ENCODE results near the gene SLC29A2. TPM values are rescaled to one million over a fixed set of nuclear protein-coding genes. Genes with fewer than 3 reads are reported as not detected.

The SLC29A2 gene
- total RNA-seq, 1 donor from 2014 or later, result 17.4 TPM

DNA sequence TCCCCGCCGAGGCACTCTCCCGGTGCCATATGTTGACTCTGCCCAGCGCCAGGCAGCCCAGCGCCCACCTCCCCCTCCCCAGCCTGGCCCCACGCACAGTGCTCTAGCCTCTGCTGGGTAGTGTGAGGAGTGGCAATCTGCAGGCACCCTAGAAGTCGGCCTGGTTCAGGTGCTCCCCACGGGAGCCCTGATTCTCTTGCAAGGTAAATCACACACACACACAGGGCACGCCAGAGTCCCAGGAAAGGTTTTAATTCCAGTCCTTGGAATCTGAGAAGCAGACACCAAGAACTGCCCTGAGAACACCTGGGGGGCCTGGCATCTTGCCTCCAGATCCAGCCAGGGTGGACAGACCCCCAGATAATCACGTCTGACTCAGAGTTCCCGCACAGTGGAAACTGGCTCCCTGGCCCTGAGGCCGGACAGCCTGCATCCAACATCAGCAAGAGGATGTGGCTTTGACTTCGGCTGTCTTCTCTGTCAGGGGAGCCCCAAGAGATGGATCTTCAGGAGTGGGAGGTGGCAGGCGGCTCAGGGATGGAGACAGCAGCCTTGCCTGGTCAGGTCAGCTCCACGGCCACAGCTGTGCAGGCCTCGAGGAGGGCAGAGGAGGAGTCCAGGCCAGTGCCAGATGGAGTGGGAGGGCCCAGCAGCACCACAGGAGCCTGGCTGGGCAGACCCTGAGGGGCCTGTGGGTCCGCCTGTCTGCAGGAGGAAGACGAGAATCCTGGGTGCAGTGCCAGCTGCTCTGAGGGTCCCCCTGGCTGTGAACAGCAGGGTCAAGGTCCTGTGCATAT lies 34.3 kb downstream of the SLC29A2 start:
- H3K9me3 Mint-ChIP-seq, result no peaks in the 10 kb centered on the region
- peaks cover 19% of the 10 kb centered on the region for H3K4me1 Mint-ChIP-seq
- peaks cover 28% of the 10 kb centered on the region for H3K36me3 Mint-ChIP-seq (ENCODE audit: low read depth)
- intact Hi-C loops (cut with micrococcal nuclease), result no loop called here
- DNase-seq, result peak; percentile 57
- peaks cover 2% of the 10 kb centered on the region for H3K27me3 Mint-ChIP-seq
- H3K4me3 Mint-ChIP-seq, result peak overlapping the region; percentile 72
- peak overlapping the region; percentile 78 for H3K27ac Mint-ChIP-seq

DNA sequence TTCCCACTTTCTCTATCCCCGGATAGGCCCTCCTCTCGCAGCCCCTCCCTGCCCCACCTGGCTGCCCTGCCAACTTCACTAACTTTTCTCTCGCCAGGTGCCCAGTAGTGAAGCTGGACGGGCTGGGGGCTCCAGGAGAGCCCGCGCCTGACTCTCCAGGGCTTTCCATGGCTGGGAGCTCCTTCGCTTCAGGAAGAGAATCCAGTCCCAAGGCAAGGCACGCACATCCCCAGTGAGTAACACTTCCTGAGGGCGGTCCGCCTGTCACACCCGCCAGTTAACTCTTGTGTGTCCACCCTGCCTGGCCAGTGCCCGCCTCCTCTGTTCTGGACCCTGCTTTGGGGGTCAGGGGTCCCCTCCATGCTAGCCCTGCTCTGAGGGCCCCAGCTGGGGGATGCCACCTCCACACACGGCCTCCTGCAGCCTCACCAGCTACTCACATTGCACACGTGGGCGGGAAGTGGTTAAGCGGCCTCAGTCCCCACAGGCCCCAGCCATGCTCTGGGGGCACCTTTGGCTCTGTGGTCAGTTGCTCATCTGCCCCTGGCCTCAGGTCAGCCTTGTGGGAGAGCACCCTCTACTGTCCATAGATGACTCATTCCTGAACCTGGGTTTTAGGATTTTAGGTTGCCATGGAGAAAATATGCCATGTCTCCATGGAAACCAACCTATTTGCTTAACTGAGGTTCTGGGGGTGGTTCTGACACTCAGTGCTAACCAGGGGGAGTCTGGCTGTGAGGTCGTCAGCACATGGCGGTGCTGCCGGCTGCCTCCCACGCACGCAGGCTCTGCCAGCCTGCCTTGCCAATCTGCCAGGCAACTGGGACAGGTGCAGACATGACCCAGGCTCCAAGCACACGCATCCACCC lies 35.1 kb downstream of the SLC29A2 start, which contains the start of gene RIN1:
Gene RIN1, minus strand, starts transcription at position 201 of the 869 bp plus-strand sequence. Its CDS starts 32 bp downstream, at position 169.
- no peaks in the 10 kb centered on the region for H3K9me3 Mint-ChIP-seq
- H3K36me3 Mint-ChIP-seq (ENCODE audit: low read depth), result peaks cover 21% of the 10 kb centered on the region
- peaks cover 2% of the 10 kb centered on the region for H3K27me3 Mint-ChIP-seq
- peak within 1 kb of the TSS; percentile 72 for H3K4me3 Mint-ChIP-seq
- peak; percentile 83 for DNase-seq
- peak within 1 kb of the TSS; percentile 78 for H3K27ac Mint-ChIP-seq
- intact Hi-C loops (cut with micrococcal nuclease), result no loop called here
- peaks cover 17% of the 10 kb centered on the region for H3K4me1 Mint-ChIP-seq

DNA sequence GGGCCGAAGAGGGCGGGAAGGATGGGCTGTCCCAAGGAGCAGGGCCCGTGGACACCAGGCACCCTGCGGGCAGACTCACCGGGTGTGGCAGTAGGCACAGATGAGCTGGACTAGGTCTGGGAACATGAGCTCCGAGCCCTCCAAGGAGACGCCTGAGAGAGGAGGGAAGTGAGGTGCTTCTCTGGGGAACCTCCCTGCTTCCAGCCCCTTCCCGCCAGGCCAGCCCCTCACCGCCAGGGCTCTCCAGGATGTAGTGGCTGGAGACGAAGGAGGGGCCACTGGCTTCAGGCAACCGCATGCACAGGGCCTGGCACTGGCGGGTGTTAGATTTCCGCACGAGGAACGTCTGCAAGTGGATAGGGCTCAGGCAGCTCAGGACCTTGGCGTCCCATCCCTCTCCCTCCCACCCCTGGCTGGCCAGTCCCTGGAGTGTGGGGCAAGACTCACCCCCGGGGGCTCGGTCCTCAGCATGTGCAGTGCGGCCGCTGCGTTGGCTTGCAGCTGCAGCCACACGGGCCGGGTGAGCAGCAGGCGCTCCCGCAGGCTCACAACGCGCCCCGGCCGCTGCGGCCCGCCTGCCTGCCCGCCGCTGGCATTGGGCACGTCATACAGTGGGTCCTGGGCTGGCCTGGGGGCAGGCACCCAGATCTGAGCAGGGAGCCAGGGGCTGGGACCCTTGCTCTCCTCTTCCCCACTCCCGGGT lies 35.9 kb downstream of the SLC29A2 start:
- Mint-ChIP-seq H3K9me3 (no peaks in the 10 kb centered on the region), H3K4me1 (peaks cover 17% of the 10 kb centered on the region), H3K36me3 (ENCODE audit: low read depth) (peaks cover 14% of the 10 kb centered on the region), H3K4me3 (peak overlapping the region; percentile 72), H3K27me3 (peaks cover 2% of the 10 kb centered on the region), H3K27ac (peak overlapping the region; percentile 78)
- intact Hi-C loops (cut with micrococcal nuclease), result no loop called here
- DNase-seq, result no peak

DNA sequence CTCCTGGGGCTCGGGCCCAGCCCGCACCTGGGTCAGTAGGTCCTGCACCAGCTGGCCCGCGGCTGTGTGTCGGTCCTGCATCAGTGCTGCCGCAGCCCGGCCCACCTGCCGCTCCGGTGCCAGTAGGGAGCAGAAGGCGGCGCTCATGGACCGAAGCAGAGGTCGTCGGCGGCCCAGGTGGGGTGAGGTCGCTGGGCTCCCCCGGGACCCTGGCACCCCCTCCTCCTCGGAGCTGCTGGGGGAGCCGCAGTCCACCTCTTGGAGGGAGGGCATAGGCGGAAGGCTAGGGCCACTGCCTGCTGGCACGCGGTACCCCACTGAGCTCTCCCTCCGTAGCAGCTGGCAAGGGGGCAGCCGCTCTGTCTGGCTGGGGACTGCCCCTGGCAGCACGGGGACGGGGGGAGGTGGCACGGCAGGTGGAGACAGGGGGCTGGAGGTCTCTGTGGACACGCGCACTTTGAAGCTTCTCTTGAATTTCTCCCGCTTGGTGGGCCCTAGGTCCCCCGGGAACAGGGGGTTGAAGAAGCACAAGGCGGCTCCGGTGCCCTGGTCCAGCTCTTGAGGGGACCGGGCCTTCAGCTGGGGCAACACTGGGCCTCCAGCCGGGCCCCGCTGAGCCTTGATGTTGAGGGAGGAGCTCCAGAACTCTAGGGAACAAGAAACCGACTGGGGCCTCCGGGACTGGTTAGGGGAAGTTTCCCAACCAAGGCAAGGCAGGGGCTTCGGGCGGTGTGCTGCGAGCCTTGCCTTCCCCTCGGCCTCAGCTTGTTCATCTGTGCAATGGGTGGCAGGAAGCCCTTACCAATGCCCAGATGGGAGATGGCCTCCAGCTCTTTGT lies 36.7 kb downstream of the SLC29A2 start:
- DNase-seq, result no peak
- Mint-ChIP-seq H3K4me3 (peak overlapping the region; percentile 34), H3K27me3 (peaks cover 2% of the 10 kb centered on the region), H3K4me1 (peaks cover 17% of the 10 kb centered on the region), H3K36me3 (ENCODE audit: low read depth) (peaks cover 12% of the 10 kb centered on the region), H3K9me3 (no peaks in the 10 kb centered on the region), H3K27ac (no peak overlapping the region)
- intact Hi-C loops (cut with micrococcal nuclease), result no loop called here

DNA sequence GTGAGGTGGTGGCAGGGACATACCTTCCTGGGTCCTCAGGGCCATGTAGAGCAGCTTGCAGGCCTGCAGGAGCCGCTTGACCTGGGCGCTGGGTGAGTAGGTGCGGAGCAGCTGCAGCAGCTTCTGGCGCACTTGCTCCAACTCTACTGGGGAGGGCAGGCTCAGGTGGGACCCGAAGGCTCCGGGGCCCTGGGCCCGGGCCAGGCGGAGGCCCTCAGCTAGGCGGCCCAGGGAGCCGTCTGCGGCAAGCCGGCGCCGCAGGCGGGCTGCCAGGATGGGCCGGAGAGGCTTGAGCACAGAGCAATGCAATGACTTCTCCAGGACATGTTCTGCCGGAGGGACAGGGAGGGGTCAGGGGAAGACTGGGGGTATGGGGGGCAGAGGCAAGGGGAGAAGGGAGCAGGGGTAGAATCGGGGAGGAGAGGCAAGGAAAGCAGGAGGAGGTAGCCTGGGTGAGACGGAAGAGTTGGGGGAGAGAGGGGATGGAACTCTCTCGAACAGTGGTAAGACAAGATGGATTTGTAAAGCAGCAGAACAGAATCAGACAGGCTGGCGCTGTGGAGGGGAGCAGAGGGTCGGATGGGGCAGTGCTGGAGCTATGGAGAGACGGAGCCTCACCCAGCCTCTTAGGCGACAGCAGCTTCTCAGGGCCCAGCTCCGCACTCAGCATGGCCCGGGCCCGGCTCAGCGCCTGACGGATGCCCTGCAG lies 37.5 kb downstream of the SLC29A2 start:
- peaks cover 10% of the 10 kb centered on the region for H3K36me3 Mint-ChIP-seq (ENCODE audit: low read depth)
- intact Hi-C loops (cut with micrococcal nuclease), result no loop called here
- H3K27me3 Mint-ChIP-seq, result peaks cover 2% of the 10 kb centered on the region
- no peak overlapping the region for H3K4me3 Mint-ChIP-seq
- H3K9me3 Mint-ChIP-seq, result no peaks in the 10 kb centered on the region
- DNase-seq, result no peak
- H3K4me1 Mint-ChIP-seq, result peaks cover 17% of the 10 kb centered on the region
- H3K27ac Mint-ChIP-seq, result no peak overlapping the region

DNA sequence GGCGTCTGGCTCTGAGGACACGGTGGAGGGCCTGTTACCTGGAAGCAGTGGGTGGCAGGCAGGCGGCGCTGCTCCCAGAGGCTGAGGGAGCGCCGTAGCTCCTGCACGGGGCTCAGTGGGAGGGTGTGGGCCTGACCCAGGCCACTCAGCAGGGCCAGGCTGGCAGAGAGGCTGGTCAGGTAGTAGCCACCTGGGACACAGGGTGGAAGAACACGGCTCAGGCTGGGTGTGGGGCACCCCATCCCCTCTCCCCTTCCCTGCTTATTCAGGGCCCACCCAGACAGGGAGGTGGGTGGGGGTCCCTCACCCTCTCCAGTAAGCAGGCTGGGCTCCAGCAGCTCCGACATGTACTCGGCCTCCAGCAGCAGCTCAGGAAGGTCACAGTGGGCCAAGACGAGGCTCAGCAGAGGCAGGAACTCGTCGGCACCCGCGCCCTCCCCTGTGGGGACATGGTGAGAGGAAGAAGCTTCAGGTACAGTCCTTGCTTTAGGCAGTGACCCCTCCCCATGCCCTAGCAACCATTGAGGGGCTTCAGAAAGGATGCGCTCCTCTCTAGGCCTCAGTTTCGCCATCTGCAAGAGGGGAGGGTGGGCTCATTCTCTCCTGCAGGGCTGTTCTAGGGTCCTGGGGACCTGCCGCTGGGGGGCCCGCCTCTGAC lies 38.2 kb downstream of the SLC29A2 start:
- intact Hi-C loops (cut with micrococcal nuclease), result no loop called here
- no peak overlapping the region for H3K4me3 Mint-ChIP-seq
- H3K4me1 Mint-ChIP-seq, result peaks cover 20% of the 10 kb centered on the region
- DNase-seq, result no peak
- peaks cover 6% of the 10 kb centered on the region for H3K36me3 Mint-ChIP-seq (ENCODE audit: low read depth)
- H3K27ac Mint-ChIP-seq, result no peak overlapping the region
- H3K27me3 Mint-ChIP-seq, result peaks cover 2% of the 10 kb centered on the region
- no peaks in the 10 kb centered on the region for H3K9me3 Mint-ChIP-seq

DNA sequence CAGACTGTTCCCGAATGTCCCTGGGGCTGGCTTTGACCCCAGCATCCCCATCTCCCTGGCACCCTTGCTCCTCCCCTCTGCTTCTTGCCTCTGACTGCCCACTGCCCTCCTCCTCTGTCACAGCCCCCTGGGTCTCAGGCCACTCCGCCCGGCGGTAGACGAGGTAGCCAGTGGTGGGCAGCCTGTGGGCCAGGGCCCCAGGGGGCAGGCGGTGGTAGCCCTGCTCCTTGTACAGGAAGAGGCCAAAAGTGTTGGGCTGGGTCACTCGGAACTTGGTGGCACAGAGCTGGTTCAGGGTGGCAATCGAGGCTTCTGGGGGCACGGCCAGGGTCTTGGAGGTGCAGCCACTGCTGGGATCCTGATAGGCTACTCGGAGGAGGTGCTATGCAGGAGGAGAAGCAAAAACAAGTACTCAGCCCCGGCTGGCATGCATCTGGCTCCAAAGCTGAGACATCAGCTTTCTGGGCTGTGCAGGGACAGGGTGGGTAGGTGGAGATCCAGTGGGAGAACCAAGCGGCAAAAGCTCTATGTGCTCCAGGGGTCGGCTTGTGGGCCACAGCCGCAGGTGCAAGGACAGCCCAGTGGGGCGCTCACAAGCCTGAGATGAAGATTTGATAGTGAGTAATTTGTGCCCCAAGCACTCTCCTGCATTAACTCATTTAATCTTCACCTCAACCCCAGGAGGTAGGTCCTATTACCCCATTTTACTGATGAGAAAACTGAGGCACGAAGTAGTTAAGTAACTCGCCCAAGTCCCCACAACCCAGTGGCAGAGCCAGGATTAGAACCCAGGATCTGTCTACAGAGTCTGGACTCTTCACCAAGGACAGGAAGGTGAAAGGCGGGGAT lies 39.0 kb downstream of the SLC29A2 start:
- Mint-ChIP-seq H3K27ac (no peak overlapping the region), H3K4me1 (peaks cover 27% of the 10 kb centered on the region)

DNA sequence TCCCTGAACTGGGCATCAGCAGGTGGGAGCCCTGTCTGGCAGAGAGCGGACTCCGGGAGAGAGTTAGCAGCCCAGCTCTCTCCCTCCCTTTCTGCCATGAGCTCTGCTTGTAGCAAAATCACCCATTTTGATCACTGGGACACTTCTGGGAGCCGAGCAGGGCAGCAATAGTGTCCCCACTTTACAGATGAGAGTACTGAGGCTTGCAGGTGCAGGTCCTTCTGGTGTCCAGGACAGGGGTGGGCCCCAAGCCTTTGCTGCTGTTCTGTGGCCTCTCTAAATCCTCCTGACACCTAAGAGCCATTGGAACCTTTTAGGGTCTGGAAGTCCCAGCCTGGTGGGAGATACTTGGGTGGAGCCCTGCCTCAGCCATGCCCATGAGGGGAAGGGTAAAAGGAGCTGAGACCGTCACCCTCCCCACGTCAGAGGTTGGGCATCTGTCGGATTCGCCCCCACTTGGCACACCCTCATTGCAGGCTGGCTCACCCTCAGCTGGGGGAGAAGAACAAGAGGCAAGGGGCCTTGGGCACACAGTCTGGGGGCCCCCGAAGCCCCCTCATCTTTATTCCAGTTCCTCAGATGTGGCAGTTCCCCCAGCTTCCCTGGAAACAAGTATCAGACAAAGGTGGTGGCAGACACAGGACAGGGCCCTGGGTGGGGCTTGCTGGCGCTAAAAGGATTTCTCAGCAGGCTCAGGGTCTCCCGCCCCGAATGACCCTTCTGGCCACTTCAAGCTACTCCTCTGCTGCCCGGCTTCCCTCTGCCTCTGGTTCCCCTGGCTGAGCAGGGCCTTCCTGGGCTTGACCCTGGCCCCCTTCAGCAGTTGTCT lies 39.8 kb downstream of the SLC29A2 start:
- peaks cover 24% of the 10 kb centered on the region for H3K4me1 Mint-ChIP-seq
- no peaks in the 10 kb centered on the region for H3K36me3 Mint-ChIP-seq (ENCODE audit: low read depth)
- no peaks in the 10 kb centered on the region for H3K9me3 Mint-ChIP-seq
- H3K4me3 Mint-ChIP-seq, result no peak overlapping the region
- DNase-seq, result no peak
- intact Hi-C loops (cut with micrococcal nuclease), result no loop called here
- H3K27me3 Mint-ChIP-seq, result peaks cover 2% of the 10 kb centered on the region
- no peak overlapping the region for H3K27ac Mint-ChIP-seq

More for the DNA sequence above, 39.0 kb downstream of the SLC29A2 start:
- peaks cover 3% of the 10 kb centered on the region for H3K36me3 Mint-ChIP-seq (ENCODE audit: low read depth)
- DNase-seq, result no peak
- no peak overlapping the region for H3K4me3 Mint-ChIP-seq
- H3K27me3 Mint-ChIP-seq, result peaks cover 2% of the 10 kb centered on the region
- no peaks in the 10 kb centered on the region for H3K9me3 Mint-ChIP-seq
- intact Hi-C loops (cut with micrococcal nuclease), result no loop called here

DNA sequence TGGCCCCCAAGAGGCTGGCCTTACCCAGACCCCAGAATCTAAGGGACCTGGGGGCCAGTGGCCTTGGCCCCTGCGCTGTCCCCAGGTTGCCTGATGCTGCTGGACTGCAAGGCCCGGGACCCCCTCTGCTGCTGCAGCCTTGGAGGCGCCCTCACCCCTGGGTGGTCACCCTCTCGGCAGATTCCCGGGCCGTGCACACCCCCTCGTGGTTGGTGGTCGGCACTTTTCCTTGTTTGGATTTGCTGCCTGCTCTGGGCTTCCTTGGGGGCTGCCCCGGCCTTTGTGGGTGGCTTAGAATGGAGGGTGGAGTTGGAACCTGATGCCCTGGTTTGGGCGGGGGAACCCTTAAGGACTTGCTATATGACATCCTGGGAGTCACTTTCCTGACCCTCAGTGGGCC lies 40.6 kb downstream of the SLC29A2 start:
- DNase-seq, result no peak
- H3K4me1 Mint-ChIP-seq, result peaks cover 23% of the 10 kb centered on the region
- intact Hi-C loops (cut with micrococcal nuclease), result no loop called here

DNA sequence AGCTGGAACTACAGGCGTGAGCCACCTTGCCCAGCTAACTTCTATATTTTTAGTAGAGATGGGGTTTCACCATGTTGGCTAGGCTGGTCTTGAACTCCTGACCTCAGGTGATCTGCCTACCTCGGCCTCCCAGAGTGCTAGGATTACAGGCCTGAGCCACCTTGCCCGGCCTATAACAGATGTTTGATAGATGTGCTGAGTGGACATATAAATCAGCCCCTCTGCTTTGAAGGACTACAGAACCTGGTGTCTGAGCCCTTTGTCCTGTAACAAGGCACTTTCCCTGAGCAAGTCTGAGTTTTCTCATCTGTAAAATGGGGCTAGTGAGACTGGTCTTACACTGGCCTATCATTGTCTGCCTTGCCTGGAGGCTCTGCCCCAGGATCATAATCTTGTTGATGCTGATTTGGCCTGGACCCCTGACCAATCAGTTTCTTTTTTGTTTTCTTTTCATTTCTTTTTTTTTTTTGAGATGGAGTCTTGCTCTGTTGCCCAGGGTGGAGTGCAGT lies 42.3 kb downstream of the SLC29A2 start:
- Mint-ChIP-seq H3K27me3 (no peaks in the 10 kb centered on the region), H3K36me3 (ENCODE audit: low read depth) (no peaks in the 10 kb centered on the region), H3K27ac (no peak overlapping the region), H3K9me3 (no peaks in the 10 kb centered on the region), H3K4me1 (peaks cover 32% of the 10 kb centered on the region), H3K4me3 (no peak overlapping the region)
- intact Hi-C loops (cut with micrococcal nuclease), result no loop called here
- DNase-seq, result no peak

More for the DNA sequence above, 40.6 kb downstream of the SLC29A2 start:
- no peak overlapping the region for H3K4me3 Mint-ChIP-seq
- H3K27ac Mint-ChIP-seq, result no peak overlapping the region
- peaks cover 2% of the 10 kb centered on the region for H3K27me3 Mint-ChIP-seq
- H3K9me3 Mint-ChIP-seq, result no peaks in the 10 kb centered on the region
- H3K36me3 Mint-ChIP-seq (ENCODE audit: low read depth), result no peaks in the 10 kb centered on the region

Data from activated CD4-positive, alpha-beta T cell treated with anti-CD3 and anti-CD28 coated beads, Interleukin-2, amount 10 ng/mL, durations not matched to agents 24 days and 14 days (primary cell).